Measurements from ENCODE around the gene RAI1.

The RAI1 gene

GRCh38 chr17:17849845-17850373 lies 168.7 kb downstream of the RAI1 start:
- no peak for TF ChIP-seq FOXP2 (optimal IDR thresholded peaks at IDR 0.05; ENCODE audit: borderline replicate concordance, extremely low read depth, extremely low read length, insufficient read depth)
- no peak for TF ChIP-seq SIN3A (IDR thresholded peaks at IDR 0.05; ENCODE audit: borderline replicate concordance, insufficient read depth, low read length)
- TF ChIP-seq REST (IDR thresholded peaks at IDR 0.05; ENCODE audit: insufficient read depth in 1 of 2, low read depth in 2 of 2, low read length in 2 of 2) = no peak
- TF ChIP-seq TAF1 (IDR thresholded peaks at IDR 0.05; ENCODE audit: borderline replicate concordance, insufficient read depth, low read length) = no peak
- TF ChIP-seq POLR2AphosphoS5 (IDR thresholded peaks at IDR 0.05; ENCODE audit: low read depth, low read length) = no peak

GRCh38 chr17:17851103-17852002 lies 170.1 kb downstream of the RAI1 start:
- no peak for TF ChIP-seq FOXP2 (optimal IDR thresholded peaks at IDR 0.05; ENCODE audit: borderline replicate concordance, extremely low read depth, extremely low read length, insufficient read depth)
- TF ChIP-seq SIN3A (IDR thresholded peaks at IDR 0.05; ENCODE audit: borderline replicate concordance, insufficient read depth, low read length) = no peak
- no peak for TF ChIP-seq REST (IDR thresholded peaks at IDR 0.05; ENCODE audit: insufficient read depth in 1 of 2, low read depth in 2 of 2, low read length in 2 of 2)

GRCh38 chr17:17852930-17853329 lies 171.7 kb downstream of the RAI1 start:
- TF ChIP-seq REST (IDR thresholded peaks at IDR 0.05; ENCODE audit: insufficient read depth in 1 of 2, low read depth in 2 of 2, low read length in 2 of 2) = no peak
- TF ChIP-seq FOXP2 (optimal IDR thresholded peaks at IDR 0.05; ENCODE audit: borderline replicate concordance, extremely low read depth, extremely low read length, insufficient read depth) = no peak
- no peak for TF ChIP-seq POLR2AphosphoS5 (IDR thresholded peaks at IDR 0.05; ENCODE audit: low read depth, low read length)
- TF ChIP-seq TAF1 (IDR thresholded peaks at IDR 0.05; ENCODE audit: borderline replicate concordance, insufficient read depth, low read length) = no peak
- no peak for TF ChIP-seq SIN3A (IDR thresholded peaks at IDR 0.05; ENCODE audit: borderline replicate concordance, insufficient read depth, low read length)

GRCh38 chr17:17853811-17854447 lies 172.7 kb downstream of the RAI1 start:
- TF ChIP-seq FOXP2 (optimal IDR thresholded peaks at IDR 0.05; ENCODE audit: borderline replicate concordance, extremely low read depth, extremely low read length, insufficient read depth) (no peak), REST (IDR thresholded peaks at IDR 0.05; ENCODE audit: insufficient read depth in 1 of 2, low read depth in 2 of 2, low read length in 2 of 2) (no peak), SIN3A (IDR thresholded peaks at IDR 0.05; ENCODE audit: borderline replicate concordance, insufficient read depth, low read length) (no peak), TAF1 (IDR thresholded peaks at IDR 0.05; ENCODE audit: borderline replicate concordance, insufficient read depth, low read length) (no peak), POLR2AphosphoS5 (IDR thresholded peaks at IDR 0.05; ENCODE audit: low read depth, low read length) (no peak)

All from PFSK-1 (cell line).